Articular chondrocyte of knee joint (primary cell): ENCODE measurements around the gene ARHGAP10. TPM values are rescaled to one million over a fixed set of nuclear protein-coding genes. Genes with fewer than 3 reads are reported as not detected.
A peak's percentile ranks its signal among the peaks of the same experiment; 100 is the strongest.

ENCODE experiments used
- small RNA-seq: library from RNA; depleted of rRNA; stranded (forward); fragments of <200 nt; gene quantifications from one replicate; pipeline ENCODE3, GENCODE V24; 2012
- total RNA-seq: library from RNA; depleted of rRNA; stranded (reverse); fragments of >200 nt; gene quantifications from 2 replicates; pipeline ENCODE4 v1.2.3, GENCODE V29; 2012

ARHGAP10 gene, protein sequence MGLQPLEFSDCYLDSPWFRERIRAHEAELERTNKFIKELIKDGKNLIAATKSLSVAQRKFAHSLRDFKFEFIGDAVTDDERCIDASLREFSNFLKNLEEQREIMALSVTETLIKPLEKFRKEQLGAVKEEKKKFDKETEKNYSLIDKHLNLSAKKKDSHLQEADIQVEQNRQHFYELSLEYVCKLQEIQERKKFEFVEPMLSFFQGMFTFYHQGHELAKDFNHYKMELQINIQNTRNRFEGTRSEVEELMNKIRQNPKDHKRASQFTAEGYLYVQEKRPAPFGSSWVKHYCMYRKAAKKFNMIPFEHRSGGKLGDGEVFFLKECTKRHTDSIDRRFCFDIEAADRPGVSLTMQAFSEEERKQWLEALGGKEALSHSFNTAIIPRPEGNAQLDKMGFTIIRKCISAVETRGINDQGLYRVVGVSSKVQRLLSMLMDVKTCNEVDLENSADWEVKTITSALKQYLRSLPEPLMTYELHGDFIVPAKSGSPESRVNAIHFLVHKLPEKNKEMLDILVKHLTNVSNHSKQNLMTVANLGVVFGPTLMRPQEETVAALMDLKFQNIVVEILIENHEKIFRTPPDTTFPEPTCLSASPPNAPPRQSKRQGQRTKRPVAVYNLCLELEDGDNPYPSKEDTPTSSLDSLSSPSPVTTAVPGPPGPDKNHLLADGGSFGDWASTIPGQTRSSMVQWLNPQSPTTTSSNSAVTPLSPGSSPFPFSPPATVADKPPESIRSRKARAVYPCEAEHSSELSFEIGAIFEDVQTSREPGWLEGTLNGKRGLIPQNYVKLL
- 41.7 and 43.1 TPM in 2 replicates for total RNA-seq

DNA sequence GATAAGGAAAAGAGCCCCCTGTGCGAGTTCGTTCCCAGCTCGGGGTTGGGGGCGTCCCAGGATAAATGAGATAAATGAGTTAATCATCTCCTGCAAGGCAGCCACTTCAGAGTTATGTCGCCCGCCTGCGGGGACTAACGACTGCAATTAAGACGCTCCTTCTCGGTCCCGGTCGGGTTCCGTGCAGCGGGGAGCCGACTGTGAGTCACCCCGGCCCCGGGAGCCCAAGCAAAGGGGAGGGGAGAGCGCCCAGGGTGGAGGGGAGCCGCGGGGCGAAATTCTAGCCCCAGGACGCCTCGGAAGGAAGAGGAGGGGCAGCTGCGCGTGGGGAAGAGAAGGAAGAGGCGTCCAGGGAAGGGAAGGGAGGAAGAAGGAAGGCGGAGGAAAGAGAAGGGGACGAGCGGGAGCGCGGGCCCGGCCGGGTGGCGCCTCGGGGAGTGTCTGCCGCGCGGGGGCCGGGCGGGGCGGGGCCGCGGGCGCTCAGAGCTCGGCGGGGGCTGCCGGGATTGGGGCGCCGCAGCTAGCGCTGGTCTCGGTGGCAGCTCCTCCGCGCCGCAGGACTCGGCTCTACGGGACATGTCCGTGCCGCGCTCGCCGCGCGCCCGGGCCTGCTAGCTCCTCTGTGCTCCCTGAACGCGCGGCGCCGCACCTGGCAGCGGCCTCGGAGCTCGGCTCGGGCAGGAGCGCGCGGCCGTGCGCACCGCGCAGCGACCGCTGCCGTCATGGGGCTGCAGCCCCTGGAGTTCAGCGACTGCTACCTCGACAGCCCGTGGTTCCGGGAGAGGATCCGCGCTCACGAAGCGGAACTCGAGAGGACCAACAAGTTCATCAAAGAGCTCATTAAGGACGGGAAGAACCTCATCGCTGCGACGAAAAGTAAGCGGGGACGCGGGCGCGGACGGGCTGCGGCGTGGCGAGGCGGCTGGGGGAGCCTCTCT, at the start of gene ARHGAP10:
ARHGAP10 (plus strand) TSS at position 509 of the 938 bp plus-strand sequence; CDS start at position 723, 214 bp downstream.

DNA sequence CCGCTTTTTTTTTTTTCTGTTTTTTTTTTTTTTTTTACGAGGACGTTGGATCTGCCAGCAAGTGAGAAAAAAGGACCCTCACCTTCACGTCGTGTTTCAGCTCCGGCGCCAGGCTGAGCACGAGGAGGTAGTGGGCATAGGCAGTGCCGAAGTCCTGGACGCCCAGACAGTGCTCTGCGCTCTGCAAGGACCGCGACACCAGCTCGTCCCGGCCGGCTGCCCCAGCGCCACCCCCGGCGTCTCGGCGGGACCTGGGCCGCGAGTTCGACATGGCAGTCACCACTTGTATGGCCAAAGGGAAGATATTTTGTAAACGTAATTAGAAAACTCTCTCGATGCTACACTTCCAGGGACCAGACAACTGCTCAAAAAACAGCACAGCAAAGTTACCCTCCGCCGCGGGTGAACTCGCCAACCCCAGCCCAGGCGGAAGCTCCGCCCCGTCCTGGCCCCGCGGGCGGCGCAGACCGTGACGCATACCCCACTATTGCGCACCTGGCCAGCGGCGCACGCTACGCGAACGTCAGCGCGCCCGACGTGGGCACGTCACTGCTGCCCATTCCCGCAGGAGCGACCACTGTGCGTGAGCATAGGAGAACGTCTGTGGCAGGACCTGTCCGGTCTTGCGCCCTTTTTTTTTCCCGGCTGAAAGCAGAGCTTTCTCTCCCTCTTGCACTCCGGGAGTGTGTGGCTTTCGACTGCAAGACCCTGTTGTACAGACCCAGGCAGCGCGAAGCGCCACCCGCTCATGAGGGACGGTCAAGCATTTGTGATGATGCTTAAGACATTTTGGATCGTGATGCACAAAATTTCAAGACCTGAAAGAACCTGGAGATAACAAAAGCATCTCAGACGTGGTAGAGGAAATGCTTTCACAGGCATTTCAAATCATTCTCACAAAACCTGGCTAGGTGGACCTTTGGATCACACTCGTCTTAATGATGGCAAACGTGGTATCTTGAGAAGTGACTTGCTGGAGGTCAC, 47.9 kb upstream of the ARHGAP10 start, which contains the start of gene PRMT9:
PRMT9 (minus strand) TSS at position 447 of the 984 bp plus-strand sequence; CDS start at position 271, 176 bp downstream.

Small RNA genes lying within 50 kb of the gene (small RNA-seq; reads per million reads assigned to genes)
- gene MIR4799 (1.5 reads per million, percentile 62 among the genes with 10 or more reads in this experiment), gene RN7SL254P (not detected), gene RNA5SP165 (not detected)

Other genes with a start within 250 kb of the ARHGAP10 start
- 43.4 and 51.0 TPM in 2 replicates for gene TMEM184C, start 114.7 kb upstream of the ARHGAP10 start, total RNA-seq
- gene PRMT9, start 47.9 kb upstream of the ARHGAP10 start, total RNA-seq = 10.5 and 11.9 TPM in 2 replicates